Neural crest cell (in vitro differentiated cells): ENCODE data around the gene PCNT. TPM values are rescaled to one million over a fixed set of nuclear protein-coding genes. Genes with fewer than 3 reads are reported as not detected.

Experiments used
- DNase-seq: peaks from one replicate; pipeline ENCODE4 v3.0.0; 2021; ENCODE audit warnings: low read depth, mixed read lengths, low spot score
- H3K27ac Mint-ChIP-seq: one replicate; pipeline ENCODE4 v1.8.0; 2021; ENCODE audit warnings: mild to moderate bottlenecking, mixed read lengths; ENCODE audit not compliant: unreplicated experiment
- H3K27me3 Mint-ChIP-seq: 2 replicates; pipeline ENCODE4 v1.8.0; 2021; ENCODE audit warnings: low read depth, mild to moderate bottlenecking, mixed read lengths
- H3K36me3 Mint-ChIP-seq: 2 replicates; pipeline ENCODE4 v1.8.0; 2021; ENCODE audit warnings: low read depth, mild to moderate bottlenecking, mixed read lengths
- H3K4me1 Mint-ChIP-seq: 2 replicates; pipeline ENCODE4 v1.8.0; 2021; ENCODE audit warnings: mixed read lengths
- H3K4me3 Mint-ChIP-seq: one replicate; pipeline ENCODE4 v1.8.0; 2021; ENCODE audit warnings: mild to moderate bottlenecking, mixed read lengths
- H3K9me3 Mint-ChIP-seq: 2 replicates; pipeline ENCODE4 v1.8.0; 2021; ENCODE audit warnings: mixed read lengths
- CTCF ChIP-seq: fragments of 200-600 bp; sonication (generic); conservative IDR thresholded peaks from 2 replicates; pipeline ENCODE4 v1.5.0; 2021; ENCODE audit warnings: antibody characterized with exemption, mild to moderate bottlenecking
- total RNA-seq: library from RNA; stranded (reverse); gene quantifications from 2 replicates; pipeline ENCODE4 v1.2.1, GENCODE V29; 2021

PCNT gene
- total RNA-seq, 1 donor from 2014 or later: 60.4 TPM

- Mint-ChIP-seq H3K4me1 (peaks cover 17% of the 10 kb centered on the region), H3K27me3 (no peaks in the 10 kb centered on the region), H3K9me3 (no peaks in the 10 kb centered on the region), H3K4me3 (no peak overlapping the region), H3K27ac (no peak overlapping the region), H3K36me3 (peaks cover 16% of the 10 kb centered on the region)
- DNase-seq: no peak
- TF ChIP-seq CTCF: no peak
Observed at GRCh38 chr21:46475296-46475695, 151.3 kb downstream of the PCNT start.

DNA sequence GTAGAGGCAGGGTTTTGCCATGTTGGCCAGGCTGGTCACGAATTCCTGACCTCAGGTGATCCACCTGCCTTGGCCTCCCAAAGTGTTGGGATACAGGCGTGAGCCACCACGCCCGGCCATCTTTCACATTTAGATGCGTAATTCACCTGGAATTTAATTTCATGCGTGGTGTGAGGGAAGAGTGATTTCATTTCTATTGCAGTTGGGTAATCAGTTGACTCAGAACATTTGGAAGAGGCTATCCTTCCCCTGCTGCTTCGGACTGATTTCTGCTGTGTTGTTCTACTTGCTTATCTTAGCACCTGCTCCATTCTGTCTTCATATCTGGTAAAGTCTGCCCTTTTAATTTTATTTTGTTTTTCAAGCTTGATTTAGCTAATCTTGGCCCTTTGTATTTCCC is 153.8 kb downstream of the PCNT start:
- Mint-ChIP-seq H3K36me3 (peaks cover 11% of the 10 kb centered on the region), H3K27ac (no peak overlapping the region), H3K4me1 (peaks cover 9% of the 10 kb centered on the region), H3K9me3 (no peaks in the 10 kb centered on the region), H3K4me3 (no peak overlapping the region), H3K27me3 (no peaks in the 10 kb centered on the region)
- DNase-seq: no peak
- TF ChIP-seq CTCF: no peak

DNA sequence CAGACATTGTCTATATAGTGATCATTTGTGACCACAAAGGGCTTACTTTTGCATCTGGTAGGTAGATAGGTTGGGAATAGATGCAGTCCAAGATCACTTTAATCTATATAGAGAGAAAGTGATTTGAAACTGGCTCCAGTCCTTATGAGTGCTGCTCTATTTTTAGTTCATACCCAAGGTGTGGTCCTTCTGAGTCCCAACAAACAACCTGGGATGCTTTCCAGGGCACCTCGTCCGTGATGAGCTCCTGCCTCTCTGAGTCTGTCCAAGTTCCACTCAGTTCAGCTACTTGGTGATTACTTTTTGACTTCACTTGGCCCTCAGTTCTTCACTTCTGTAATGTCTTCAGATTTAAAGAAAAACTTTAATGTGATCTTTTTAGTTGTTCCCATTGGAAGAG is 155.0 kb downstream of the PCNT start:
- Mint-ChIP-seq H3K4me1 (peaks cover 13% of the 10 kb centered on the region), H3K27ac (no peak overlapping the region), H3K27me3 (no peaks in the 10 kb centered on the region), H3K4me3 (no peak overlapping the region), H3K9me3 (no peaks in the 10 kb centered on the region), H3K36me3 (peaks cover 11% of the 10 kb centered on the region)
- DNase-seq: no peak
- TF ChIP-seq CTCF: no peak

DNA sequence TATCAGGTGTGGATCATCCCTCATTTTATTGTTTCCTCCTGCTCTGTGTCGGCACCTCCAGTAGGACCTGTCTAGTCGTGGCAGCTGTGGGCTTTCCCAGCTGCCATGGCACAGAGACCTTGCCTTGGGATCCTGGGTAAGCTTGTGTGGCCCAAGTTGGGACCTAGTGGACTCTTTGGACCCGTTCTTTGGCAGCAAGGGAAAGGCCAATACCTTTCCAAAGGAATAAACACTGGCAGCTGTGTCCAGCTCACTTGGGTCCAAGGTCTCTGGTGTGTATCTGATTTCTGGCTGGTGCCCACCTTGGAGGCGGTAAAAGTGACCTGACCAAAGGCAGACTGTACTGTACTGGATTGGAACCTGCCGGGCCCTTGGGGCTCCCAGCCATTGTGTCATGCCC is 156.5 kb downstream of the PCNT start:
- no peak for TF ChIP-seq CTCF
- Mint-ChIP-seq H3K36me3 (peaks cover 12% of the 10 kb centered on the region), H3K9me3 (no peaks in the 10 kb centered on the region), H3K27ac (no peak overlapping the region), H3K4me1 (peaks cover 13% of the 10 kb centered on the region), H3K27me3 (no peaks in the 10 kb centered on the region), H3K4me3 (no peak overlapping the region)
- no peak for DNase-seq

DNA sequence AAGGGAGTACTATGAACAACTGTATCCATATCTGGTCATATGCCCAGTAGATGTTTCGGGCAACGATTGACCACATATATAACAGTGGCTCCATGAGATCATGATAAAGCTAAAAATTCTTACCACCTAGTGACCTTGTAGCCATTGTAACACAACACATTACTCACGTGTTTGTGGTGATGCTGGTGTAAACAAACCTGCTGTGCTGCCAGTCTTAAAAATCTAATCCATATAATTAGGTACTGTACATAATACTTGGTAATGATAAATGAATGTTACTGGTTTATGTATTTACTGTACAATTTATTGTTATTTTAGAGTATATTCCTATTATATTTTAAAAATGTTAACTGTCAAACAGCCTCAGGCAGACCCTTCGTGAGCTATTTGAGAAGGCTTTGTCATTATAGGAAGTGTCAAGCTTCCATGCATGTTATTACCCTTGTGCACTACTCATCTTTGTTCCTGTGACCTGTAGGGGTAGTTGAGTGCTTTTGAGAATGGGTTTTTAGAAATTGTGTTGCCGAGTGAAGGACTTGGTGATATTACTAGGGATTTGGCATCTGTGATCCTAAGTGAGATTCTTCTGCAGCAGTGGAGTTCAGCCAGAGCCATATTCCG is 158.4 kb downstream of the PCNT start:
- no peak for DNase-seq
- Mint-ChIP-seq H3K36me3 (peaks cover 9% of the 10 kb centered on the region), H3K27ac (no peak overlapping the region), H3K27me3 (no peaks in the 10 kb centered on the region), H3K4me1 (peaks cover 13% of the 10 kb centered on the region), H3K9me3 (no peaks in the 10 kb centered on the region), H3K4me3 (no peak overlapping the region)
- TF ChIP-seq CTCF: no peak
